DND-41 (cell line): ENCODE measurements around the gene PAFAH1B2.

Source experiments
- EZH2 ChIP-seq: IDR thresholded peaks from 3 replicates; pipeline ENCODE4 v1.6.1; 2012; ENCODE audit warnings: borderline replicate concordance, low read depth, mild to moderate bottlenecking, moderate library complexity, low read length, inconsistent platforms; ENCODE audit not compliant: severe bottlenecking
- TF ChIP-seq, protein P1 (sequence below): IDR thresholded peaks from 2 replicates; pipeline ENCODE4 v1.5.1; 2012; ENCODE audit warnings: borderline replicate concordance, low read length, moderate library complexity, mild to moderate bottlenecking; ENCODE audit not compliant: poor library complexity, severe bottlenecking; ENCODE audit errors: extremely low read depth

DNA sequence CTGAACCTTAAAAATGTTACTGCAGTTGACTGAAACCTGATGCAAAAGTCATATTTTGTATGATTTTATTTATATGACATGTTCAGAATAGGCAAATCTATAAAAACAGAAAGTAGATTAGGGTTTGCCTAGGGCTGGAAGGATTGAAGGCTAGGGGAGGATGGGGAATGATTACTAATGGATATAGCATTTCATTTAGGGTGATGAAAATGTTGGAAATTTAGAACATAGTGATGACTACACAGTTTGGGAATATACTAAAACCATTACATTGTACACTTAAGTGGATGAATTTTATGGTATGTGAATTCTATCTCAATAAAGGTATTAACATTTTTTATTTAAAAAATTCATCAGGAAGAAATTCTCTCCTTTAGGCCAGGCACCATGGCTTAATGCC lies 22.9 kb upstream of the PAFAH1B2 start:
- TF ChIP-seq, protein P1, sequence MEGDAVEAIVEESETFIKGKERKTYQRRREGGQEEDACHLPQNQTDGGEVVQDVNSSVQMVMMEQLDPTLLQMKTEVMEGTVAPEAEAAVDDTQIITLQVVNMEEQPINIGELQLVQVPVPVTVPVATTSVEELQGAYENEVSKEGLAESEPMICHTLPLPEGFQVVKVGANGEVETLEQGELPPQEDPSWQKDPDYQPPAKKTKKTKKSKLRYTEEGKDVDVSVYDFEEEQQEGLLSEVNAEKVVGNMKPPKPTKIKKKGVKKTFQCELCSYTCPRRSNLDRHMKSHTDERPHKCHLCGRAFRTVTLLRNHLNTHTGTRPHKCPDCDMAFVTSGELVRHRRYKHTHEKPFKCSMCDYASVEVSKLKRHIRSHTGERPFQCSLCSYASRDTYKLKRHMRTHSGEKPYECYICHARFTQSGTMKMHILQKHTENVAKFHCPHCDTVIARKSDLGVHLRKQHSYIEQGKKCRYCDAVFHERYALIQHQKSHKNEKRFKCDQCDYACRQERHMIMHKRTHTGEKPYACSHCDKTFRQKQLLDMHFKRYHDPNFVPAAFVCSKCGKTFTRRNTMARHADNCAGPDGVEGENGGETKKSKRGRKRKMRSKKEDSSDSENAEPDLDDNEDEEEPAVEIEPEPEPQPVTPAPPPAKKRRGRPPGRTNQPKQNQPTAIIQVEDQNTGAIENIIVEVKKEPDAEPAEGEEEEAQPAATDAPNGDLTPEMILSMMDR = no peak
- no peak for TF ChIP-seq EZH2
